Measurements from ENCODE around the gene RSPH10B2.
"Not testable (repeated sequence)": the region's sequence is repeated elsewhere in the genome, so short reads cannot be mapped to it uniquely, and the experiment has no call there.

GRCh38 chr7:6715898-6716297 is 38.0 kb upstream of the RSPH10B2 start:
- TF ChIP-seq ELK4 (CRISPR knock-in tag; IDR thresholded peaks at IDR 0.05; ENCODE audit: borderline replicate concordance); ZNF567 (CRISPR knock-in tag; IDR thresholded peaks at IDR 0.05; ENCODE audit: borderline replicate concordance); ZNF629 (CRISPR knock-in tag; conservative IDR thresholded peaks at IDR 0.05); REXO4 (CRISPR knock-in tag; IDR thresholded peaks at IDR 0.05; ENCODE audit: borderline replicate concordance); EZH2 (conservative IDR thresholded peaks at IDR 0.05; ENCODE audit: low read depth, low read length); RAD21 (CRISPR knock-in tag; IDR thresholded peaks at IDR 0.05); SMC3 (IDR thresholded peaks at IDR 0.05; ENCODE audit: low read length); E2F5 (CRISPR knock-in tag; conservative IDR thresholded peaks at IDR 0.05); ZFP41 (CRISPR knock-in tag; IDR thresholded peaks at IDR 0.05; ENCODE audit: borderline replicate concordance); TRIM22 (IDR thresholded peaks at IDR 0.05); ZNF660 (CRISPR knock-in tag; IDR thresholded peaks at IDR 0.05; ENCODE audit: borderline replicate concordance, low read depth); ZNF879 (CRISPR knock-in tag; IDR thresholded peaks at IDR 0.05): not testable (repeated sequence)
- TF ChIP-seq, protein P1, sequence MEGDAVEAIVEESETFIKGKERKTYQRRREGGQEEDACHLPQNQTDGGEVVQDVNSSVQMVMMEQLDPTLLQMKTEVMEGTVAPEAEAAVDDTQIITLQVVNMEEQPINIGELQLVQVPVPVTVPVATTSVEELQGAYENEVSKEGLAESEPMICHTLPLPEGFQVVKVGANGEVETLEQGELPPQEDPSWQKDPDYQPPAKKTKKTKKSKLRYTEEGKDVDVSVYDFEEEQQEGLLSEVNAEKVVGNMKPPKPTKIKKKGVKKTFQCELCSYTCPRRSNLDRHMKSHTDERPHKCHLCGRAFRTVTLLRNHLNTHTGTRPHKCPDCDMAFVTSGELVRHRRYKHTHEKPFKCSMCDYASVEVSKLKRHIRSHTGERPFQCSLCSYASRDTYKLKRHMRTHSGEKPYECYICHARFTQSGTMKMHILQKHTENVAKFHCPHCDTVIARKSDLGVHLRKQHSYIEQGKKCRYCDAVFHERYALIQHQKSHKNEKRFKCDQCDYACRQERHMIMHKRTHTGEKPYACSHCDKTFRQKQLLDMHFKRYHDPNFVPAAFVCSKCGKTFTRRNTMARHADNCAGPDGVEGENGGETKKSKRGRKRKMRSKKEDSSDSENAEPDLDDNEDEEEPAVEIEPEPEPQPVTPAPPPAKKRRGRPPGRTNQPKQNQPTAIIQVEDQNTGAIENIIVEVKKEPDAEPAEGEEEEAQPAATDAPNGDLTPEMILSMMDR (CRISPR knock-in tag; IDR thresholded peaks at IDR 0.05), result not testable (repeated sequence)

Data from HepG2 (cell line).